Fibroblast of mammary gland (primary cell): Measurements from ENCODE around the gene KCNQ1OT1.

Source experiments
- DNase-seq: peaks from one replicate; pipeline ENCODE4 v3.0.0-alpha.2; 2010; ENCODE audit warnings: low read depth
- H3K4me3 ChIP-seq: 2 replicates; pipeline ENCODE4 v1.5.1; 2011; ENCODE audit warnings: low read depth, mild to moderate bottlenecking, low read length, moderate library complexity; ENCODE audit not compliant: control insufficient read depth
- CTCF ChIP-seq: conservative IDR thresholded peaks from 2 replicates; pipeline ENCODE4 v1.5.1; 2011; ENCODE audit warnings: low read depth, low read length, inconsistent platforms; ENCODE audit not compliant: control insufficient read depth, insufficient read depth

The KCNQ1OT1 gene

GRCh38 chr11:2564588-2565425 lies 135.0 kb downstream of the KCNQ1OT1 start:
- H3K4me3 ChIP-seq, result no peak overlapping the region
- no peak for TF ChIP-seq CTCF
- no peak for DNase-seq

DNA sequence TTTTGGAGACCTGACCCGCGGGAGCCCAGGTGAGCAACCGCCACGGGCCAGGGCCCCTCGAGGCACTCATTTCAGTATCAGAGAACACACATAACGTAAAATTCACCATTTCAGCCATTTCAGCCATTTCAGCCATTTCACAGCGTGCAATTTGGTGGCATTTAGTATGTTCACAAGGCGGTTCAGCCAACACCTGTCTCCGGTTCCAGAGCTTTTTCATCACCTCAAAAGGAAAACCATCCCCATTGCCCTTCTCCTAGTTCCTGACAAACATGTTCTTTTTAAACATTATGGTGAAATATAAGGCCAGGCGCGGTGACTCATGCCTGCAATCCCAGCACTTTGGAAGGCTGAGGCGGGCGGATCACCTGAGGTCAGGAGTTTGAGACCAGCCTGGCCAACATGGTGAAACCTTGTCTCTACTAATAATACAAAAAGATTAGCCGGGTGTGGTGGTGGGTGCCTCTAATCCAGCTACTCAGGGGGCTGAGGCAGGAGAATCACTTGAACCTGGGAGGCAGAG lies 135.7 kb downstream of the KCNQ1OT1 start:
- no peak overlapping the region for H3K4me3 ChIP-seq
- no peak for DNase-seq

GRCh38 chr11:2563213-2564007 lies 136.4 kb downstream of the KCNQ1OT1 start:
- no peak overlapping the region for H3K4me3 ChIP-seq
- no peak for DNase-seq
- TF ChIP-seq CTCF, result no peak

More for the DNA sequence above, 135.7 kb downstream of the KCNQ1OT1 start:
- TF ChIP-seq CTCF, result no peak

GRCh38 chr11:2562890-2563212 lies 136.9 kb downstream of the KCNQ1OT1 start:
- TF ChIP-seq CTCF, result no peak
- H3K4me3 ChIP-seq, result no peak overlapping the region
- DNase-seq, result no peak

GRCh38 chr11:2561696-2562581 lies 137.9 kb downstream of the KCNQ1OT1 start:
- no peak overlapping the region for H3K4me3 ChIP-seq
- no peak for TF ChIP-seq CTCF
- DNase-seq, result no peak
